ENCODE measurements around the gene AP5Z1. TPM values are rescaled to one million over a fixed set of nuclear protein-coding genes. Genes with fewer than 3 reads are reported as not detected.

Gene AP5Z1
- total RNA-seq, 2 experiments from 2014 or later, result 15.3 to 18.1 TPM

DNA sequence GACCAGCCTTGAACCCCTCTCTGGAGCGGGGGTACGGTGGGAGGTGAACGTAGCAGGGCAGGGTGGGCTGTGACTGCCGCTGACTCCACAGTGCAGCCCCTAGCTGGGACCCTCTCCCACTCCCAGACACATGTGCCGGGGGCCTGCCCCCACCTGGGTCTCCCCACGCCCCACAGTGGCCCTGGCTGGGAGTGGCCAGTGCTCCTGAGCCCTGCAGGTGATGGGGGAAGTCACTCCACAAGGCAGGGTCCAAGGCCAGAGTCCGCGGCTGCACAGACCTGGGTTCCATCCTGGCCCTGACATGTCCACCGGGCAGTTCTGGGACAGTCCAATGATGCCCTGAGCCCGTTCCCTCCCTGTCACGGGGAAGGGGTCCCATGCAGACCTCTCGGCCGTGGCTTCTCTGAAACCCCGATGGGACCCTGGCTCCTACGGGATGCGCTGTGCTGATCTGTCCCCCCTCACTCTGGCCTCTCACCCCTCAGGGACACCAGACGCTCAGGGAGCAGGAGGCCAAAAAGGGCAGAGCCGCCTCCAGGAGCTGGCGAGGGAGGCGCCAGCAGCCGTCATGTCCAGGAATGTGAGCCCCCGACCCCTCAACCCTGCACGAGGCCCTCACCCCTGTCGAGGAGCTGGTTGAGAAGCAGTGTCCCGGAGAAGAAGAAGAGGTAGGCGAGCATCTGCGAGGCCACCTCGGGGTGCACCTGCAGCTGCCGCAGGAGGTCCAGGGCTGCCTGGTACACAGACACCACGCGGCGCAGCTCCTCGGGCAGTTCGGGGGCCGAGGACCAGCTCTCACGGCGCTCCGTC lies 40.4 kb downstream of the AP5Z1 start:
- intact Hi-C loops (cut with micrococcal nuclease), result no loop called here
- peaks cover 15% of the 10 kb centered on the region for H3K27me3 Mint-ChIP-seq (ENCODE audit: low read depth)
- H3K9me3 Mint-ChIP-seq, result no peaks in the 10 kb centered on the region
- no peak overlapping the region for H3K4me3 Mint-ChIP-seq
- H3K4me1 Mint-ChIP-seq (ENCODE audit: low read depth), result no peaks in the 10 kb centered on the region
- no peak for DNase-seq
- H3K27ac Mint-ChIP-seq, result no peak overlapping the region
- CTCF ChIA-PET, result interaction anchor here (0.6 to 1.4 kb wide), 4 partner anchors 9 to 129 kb away, joined by 3 read pairs; no protein-coding TSS in a partner anchor
- H3K36me3 Mint-ChIP-seq (ENCODE audit: low read depth), result no peaks in the 10 kb centered on the region

DNA sequence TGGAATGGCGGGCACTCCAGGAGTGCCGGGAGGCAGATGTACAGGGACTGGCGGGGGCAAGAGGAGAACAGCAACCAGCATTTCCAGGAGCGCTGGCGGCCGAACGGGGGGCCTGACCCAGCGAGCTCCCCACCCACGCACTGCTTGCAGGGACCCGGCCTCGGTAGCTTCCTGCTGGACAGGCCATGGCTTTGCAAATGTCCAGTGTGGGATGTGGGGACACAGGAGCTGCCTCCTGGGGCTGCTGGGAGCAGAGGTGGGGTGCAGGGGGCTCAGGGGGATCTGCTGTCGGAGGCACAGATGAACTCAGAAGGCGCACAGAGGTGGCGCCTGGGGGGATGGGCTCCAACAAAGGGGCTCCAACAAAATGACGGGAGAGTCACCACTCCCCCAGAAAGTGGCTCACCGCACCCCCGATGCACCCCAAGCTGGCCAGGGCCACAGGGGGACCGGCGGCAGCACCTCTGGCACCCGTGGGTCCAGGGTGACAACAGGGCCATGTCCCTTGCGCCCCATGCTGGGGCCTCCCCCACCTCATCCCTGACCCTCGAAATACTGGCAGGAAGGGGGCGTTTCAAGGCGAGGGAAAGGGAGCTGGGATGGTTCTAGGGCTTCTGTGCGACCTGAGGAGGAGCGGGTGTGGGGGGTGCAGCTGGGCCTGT lies 41.1 kb downstream of the AP5Z1 start:
- no peaks in the 10 kb centered on the region for H3K36me3 Mint-ChIP-seq (ENCODE audit: low read depth)
- CTCF ChIA-PET, result interaction anchor here (0.5 to 1.4 kb wide), 3 partner anchors 23 to 262 kb away, joined by 3 read pairs; no protein-coding TSS in a partner anchor
- no peak overlapping the region for H3K27ac Mint-ChIP-seq
- no peaks in the 10 kb centered on the region for H3K9me3 Mint-ChIP-seq
- H3K4me3 Mint-ChIP-seq, result no peak overlapping the region
- intact Hi-C loops (cut with micrococcal nuclease), result no loop called here
- no peaks in the 10 kb centered on the region for H3K4me1 Mint-ChIP-seq (ENCODE audit: low read depth)
- DNase-seq, result no peak
- H3K27me3 Mint-ChIP-seq (ENCODE audit: low read depth), result peaks cover 15% of the 10 kb centered on the region

DNA sequence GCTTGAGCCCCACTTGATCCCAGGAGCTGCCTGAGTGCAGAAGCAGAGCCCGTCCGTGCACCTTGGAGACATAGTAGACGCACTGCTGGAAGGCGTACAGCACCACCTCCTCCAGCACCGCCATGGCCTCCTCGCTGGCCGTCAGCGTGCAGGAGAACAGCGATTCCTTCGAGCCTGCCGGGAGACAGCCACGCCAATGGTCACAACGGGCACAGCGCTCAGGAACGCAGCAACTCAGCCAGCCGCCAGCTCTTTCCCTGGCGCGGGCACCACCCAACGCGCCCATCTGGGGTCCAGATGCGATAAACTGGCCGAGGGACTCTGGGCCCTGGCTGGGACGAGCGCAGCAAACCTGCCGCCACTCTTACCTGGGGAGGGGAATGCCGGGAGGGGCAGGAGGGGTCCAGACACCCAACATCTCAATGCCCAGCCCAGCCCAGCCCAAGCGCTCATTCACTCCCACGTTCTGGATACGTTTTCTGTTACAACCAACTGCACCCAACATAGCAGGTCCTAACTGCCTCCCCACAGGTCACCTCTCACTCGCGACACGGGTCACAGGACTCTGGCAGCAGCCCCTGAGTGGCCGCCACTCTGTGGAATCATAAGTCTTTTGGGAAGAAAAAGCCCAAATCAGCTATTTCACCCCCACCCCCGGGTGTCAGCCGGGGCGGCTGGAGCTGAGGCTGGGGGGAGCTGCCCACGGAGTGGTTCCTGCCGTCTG lies 41.9 kb downstream of the AP5Z1 start:
- H3K27ac Mint-ChIP-seq, result no peak overlapping the region
- intact Hi-C loops (cut with micrococcal nuclease), result no loop called here
- H3K4me1 Mint-ChIP-seq (ENCODE audit: low read depth), result no peaks in the 10 kb centered on the region
- no peaks in the 10 kb centered on the region for H3K36me3 Mint-ChIP-seq (ENCODE audit: low read depth)
- H3K27me3 Mint-ChIP-seq (ENCODE audit: low read depth), result peaks cover 15% of the 10 kb centered on the region
- no peak overlapping the region for H3K4me3 Mint-ChIP-seq
- no peak for DNase-seq
- H3K9me3 Mint-ChIP-seq, result no peaks in the 10 kb centered on the region
- CTCF ChIA-PET, result interaction anchor here (0.5 to 1.4 kb wide), 2 partner anchors 23 to 261 kb away, joined by 3 read pairs; no protein-coding TSS in a partner anchor

DNA sequence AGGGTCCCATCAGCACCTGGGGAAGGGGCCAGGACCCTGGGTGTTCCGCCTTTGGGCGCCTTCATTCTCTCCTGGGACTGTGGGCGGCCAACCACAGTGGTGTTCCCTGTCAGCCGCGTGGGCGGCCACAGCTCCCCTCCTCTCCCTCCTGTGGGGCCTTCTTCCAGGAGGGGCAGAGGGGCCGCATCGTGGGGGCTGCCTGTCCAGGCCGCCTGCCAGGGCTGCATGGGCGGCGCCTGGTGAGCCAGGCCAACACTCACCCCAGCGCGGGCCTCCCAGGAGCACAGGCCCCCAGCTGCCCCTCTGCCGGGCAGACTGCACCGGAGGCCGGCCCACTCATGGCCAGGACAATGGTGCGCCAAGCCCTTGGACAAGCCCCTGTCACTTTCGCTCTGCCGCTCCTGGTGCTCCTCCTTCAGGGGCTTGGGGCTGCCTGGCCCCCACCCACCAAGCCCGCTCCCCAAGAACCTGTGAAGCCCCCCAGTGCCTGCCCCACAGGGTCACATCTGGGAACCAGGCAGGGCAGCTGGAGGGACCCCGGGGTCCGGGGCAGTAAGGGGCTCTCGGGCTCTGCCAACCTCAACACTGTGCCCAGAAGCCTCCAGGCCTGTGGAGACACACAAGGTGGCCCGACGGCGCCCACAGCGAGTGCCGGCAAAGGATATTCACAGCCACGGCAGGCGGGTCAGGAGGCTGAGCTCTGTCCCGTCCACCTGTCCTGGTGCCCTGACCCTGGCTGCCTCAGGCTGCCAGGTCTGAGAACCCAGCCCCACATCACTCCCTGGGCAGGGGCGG lies 42.8 kb downstream of the AP5Z1 start:
- DNase-seq, result no peak
- Mint-ChIP-seq H3K4me1 (ENCODE audit: low read depth) (no peaks in the 10 kb centered on the region), H3K36me3 (ENCODE audit: low read depth) (no peaks in the 10 kb centered on the region), H3K27me3 (ENCODE audit: low read depth) (peaks cover 12% of the 10 kb centered on the region), H3K9me3 (no peaks in the 10 kb centered on the region), H3K27ac (no peak overlapping the region), H3K4me3 (no peak overlapping the region)
- CTCF ChIA-PET, result no interaction called here
- intact Hi-C loops (cut with micrococcal nuclease), result no loop called here

DNA sequence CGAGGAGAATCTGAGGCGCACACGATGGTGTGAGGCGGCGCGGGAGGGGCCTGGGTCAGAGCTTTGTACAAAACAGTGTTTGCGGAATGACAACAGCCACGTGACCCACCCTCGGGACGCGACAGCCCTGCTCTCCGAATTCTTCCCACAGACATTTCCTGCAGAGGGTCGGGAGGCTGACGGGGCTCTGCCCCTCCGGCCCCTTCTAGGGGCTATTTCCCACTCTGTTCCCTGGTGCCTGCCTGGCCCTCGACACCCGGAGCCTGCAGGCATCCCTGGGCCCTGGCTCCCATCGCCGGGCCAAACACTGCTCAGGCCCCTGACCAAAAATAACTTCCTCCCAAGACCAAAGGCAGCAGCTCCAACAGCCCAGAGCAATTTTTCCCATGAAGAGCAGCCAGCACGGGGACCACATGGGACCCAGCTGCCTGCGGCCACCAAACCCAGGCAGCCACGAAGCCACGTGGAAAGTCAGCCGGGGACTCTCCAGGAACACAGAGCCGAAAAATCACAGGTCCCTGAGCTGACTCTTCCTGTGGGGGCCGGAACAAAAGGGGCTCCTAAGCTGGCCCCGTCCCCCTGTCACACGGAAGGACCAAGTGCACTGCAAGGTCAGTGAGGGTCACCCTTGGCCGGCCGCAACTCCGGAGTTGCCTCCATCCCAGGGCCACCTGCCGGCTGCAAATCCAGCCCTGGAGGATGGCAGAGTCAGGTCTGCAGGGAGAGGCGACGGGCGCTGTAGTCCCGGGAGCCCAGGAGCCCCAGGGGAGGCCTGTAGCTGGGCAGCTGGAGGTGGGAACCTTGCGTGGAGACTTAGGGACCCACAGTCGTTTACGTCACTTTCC lies 44.4 kb downstream of the AP5Z1 start:
- Mint-ChIP-seq H3K27me3 (ENCODE audit: low read depth) (peaks cover 1% of the 10 kb centered on the region), H3K4me3 (no peak overlapping the region), H3K27ac (no peak overlapping the region), H3K36me3 (ENCODE audit: low read depth) (no peaks in the 10 kb centered on the region), H3K4me1 (ENCODE audit: low read depth) (no peaks in the 10 kb centered on the region), H3K9me3 (no peaks in the 10 kb centered on the region)
- intact Hi-C loops (cut with micrococcal nuclease), result no loop called here
- DNase-seq, result no peak
- CTCF ChIA-PET, result interaction anchor here (1.1 kb wide), 2 partner anchors 265 to 267 kb away, joined by 3 to 4 read pairs; no protein-coding TSS in a partner anchor

DNA sequence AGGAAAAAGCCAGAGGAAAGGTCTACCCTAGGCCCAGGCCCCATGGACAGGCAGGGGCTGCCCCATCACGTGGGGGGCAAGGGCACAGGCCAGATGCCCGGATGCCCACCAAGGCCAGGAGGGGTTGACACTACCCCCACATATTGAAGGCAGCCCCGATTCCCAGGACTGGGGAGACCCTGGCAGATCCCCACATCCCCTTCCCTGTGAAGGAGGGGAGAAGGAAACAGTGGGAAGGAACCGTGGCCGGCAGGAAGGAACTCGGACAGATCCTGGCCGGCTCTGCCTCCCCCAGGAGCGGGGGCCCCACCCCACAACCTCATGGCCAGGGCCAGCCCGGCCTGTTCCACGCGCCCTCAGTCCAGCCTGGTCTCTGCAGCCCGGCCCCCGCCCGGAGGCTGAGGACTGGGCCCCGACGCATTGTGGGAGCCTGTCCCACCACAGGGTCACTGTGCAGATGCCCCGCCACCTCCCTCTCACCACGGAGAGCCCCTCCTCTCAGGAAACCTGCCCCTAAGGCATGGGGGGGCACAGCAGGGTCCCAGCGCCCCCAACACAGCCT lies 45.1 kb downstream of the AP5Z1 start:
- no peaks in the 10 kb centered on the region for H3K27me3 Mint-ChIP-seq (ENCODE audit: low read depth)

DNA sequence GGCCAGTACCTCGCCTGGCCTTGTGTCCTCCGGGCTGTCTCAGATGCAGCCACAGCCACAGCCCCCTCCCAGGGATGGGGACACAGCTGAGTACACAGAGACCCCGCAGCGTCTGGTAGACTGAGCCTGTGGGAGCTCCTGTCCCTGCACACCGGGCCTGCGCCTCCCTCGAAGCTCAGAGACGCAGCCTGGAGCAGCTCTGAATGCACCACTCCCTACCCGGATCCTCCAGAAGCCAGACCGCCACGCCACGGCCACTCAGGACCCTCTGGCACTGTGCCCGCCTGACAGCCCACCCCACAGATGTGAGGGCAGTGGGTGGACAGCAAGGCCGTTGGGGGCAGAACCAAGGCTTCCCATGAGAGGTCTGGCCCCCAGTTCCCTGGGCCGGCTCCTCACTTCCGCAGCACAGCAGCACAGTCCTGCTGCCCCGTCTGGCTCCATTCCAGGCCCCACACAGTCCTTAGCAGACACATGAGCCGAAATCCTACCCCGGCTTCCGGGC lies 45.6 kb downstream of the AP5Z1 start:
- no peaks in the 10 kb centered on the region for H3K27me3 Mint-ChIP-seq (ENCODE audit: low read depth)
- H3K4me3 Mint-ChIP-seq, result no peak overlapping the region
- H3K36me3 Mint-ChIP-seq (ENCODE audit: low read depth), result no peaks in the 10 kb centered on the region
- H3K9me3 Mint-ChIP-seq, result no peaks in the 10 kb centered on the region
- H3K4me1 Mint-ChIP-seq (ENCODE audit: low read depth), result no peaks in the 10 kb centered on the region
- intact Hi-C loops (cut with micrococcal nuclease), result no loop called here
- CTCF ChIA-PET, result no interaction called here
- no peak overlapping the region for H3K27ac Mint-ChIP-seq
- DNase-seq, result no peak

More for the DNA sequence above, 45.1 kb downstream of the AP5Z1 start:
- Mint-ChIP-seq H3K27ac (no peak overlapping the region), H3K9me3 (no peaks in the 10 kb centered on the region), H3K4me3 (no peak overlapping the region), H3K4me1 (ENCODE audit: low read depth) (no peaks in the 10 kb centered on the region), H3K36me3 (ENCODE audit: low read depth) (no peaks in the 10 kb centered on the region)
- intact Hi-C loops (cut with micrococcal nuclease), result no loop called here
- no peak for DNase-seq
- CTCF ChIA-PET, result no interaction called here

DNA sequence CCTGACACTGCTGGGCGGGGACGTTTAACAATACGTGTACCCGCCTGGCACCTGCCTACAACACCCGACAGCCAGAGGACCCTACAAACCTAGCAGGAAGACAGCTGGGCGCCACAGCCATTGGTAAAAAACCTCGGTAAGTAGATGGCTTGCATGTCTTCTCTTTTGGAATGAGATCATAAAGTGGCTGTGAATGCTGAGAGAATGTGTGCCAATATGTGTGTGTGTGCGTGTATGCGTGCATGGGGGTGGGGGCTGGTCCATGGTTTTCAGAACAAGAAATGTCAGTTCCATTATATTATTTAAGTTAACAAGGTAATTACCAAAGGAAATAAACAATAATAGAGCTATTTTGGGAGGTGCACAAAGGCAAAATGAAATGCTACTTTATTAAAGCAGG lies 47.3 kb downstream of the AP5Z1 start:
- intact Hi-C loops (cut with micrococcal nuclease), result no loop called here
- CTCF ChIA-PET, result no interaction called here
- Mint-ChIP-seq H3K27ac (no peak overlapping the region), H3K4me1 (ENCODE audit: low read depth) (no peaks in the 10 kb centered on the region), H3K9me3 (no peaks in the 10 kb centered on the region), H3K27me3 (ENCODE audit: low read depth) (no peaks in the 10 kb centered on the region), H3K36me3 (ENCODE audit: low read depth) (no peaks in the 10 kb centered on the region), H3K4me3 (no peak overlapping the region)
- DNase-seq, result no peak

DNA sequence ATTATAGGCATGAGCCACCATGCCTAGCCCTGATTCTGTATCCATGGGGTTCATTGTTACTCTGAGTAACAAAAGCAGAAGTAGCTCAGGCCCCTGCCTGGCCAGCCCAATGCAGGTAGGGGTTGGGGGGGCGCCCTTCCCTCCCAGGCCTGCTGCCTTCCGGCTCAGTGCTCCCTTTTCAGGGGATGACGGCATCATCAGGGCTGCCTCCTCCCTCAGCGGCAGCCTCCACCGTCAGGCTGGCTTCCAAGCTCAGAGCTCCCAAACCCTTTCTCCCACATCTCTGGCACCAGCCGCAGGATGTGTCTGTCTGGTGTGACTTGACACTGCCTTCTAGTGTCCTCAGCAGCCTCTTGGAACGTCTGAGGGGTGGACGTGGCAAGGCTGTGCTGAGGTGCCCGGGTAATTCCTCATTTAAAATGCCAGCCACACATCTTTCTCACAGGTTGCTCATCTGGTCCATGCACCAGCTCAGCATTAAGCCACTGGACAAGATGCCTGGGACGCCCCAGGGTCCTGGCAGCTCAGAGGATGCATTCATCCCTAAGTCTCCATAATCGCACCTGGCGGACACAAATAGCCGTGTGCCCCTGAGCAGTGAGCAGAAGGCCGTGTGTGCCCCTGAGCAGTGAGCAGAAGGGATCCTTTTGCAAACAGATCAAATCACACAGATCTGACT lies 48.2 kb downstream of the AP5Z1 start:
- no peaks in the 10 kb centered on the region for H3K27me3 Mint-ChIP-seq (ENCODE audit: low read depth)
- H3K4me3 Mint-ChIP-seq, result no peak overlapping the region
- no peaks in the 10 kb centered on the region for H3K4me1 Mint-ChIP-seq (ENCODE audit: low read depth)
- DNase-seq, result no peak
- H3K36me3 Mint-ChIP-seq (ENCODE audit: low read depth), result no peaks in the 10 kb centered on the region
- intact Hi-C loops (cut with micrococcal nuclease), result no loop called here
- H3K9me3 Mint-ChIP-seq, result no peaks in the 10 kb centered on the region
- CTCF ChIA-PET, result no interaction called here
- no peak overlapping the region for H3K27ac Mint-ChIP-seq

DNA sequence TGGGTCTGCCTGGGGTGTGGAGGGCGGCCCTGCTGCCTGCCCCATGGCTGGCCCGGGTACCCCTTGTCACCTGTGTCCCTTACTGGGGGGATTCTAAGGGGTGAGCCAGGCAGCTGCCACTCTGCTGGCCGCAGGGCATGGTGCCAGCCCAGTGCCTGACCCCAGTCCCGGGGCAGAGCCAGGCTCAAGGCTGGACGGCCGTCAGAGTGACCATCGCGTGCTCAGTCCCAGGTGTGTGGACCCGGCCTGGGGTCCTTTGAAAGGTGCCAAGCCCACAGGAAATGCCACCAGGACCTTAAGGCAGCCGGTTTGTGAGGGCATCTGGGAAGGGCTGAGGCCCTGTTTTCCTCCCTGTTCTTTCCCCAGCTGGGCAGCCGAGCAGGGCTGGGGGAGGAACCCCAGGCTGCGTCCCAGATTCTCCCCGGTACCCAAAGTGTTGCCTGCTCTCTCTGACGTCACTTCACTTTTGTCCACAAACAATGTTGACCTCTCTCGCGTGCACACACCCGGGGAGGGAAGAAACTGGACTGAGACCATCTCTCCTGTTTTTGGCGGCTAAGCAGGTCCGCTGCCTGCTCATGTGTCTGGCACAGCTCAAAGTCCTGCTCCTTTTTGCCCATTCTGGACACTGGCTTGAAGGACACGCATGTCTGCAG lies 48.8 kb downstream of the AP5Z1 start:
- Mint-ChIP-seq H3K4me3 (no peak overlapping the region), H3K9me3 (no peaks in the 10 kb centered on the region), H3K27me3 (ENCODE audit: low read depth) (no peaks in the 10 kb centered on the region), H3K27ac (no peak overlapping the region), H3K4me1 (ENCODE audit: low read depth) (no peaks in the 10 kb centered on the region), H3K36me3 (ENCODE audit: low read depth) (no peaks in the 10 kb centered on the region)
- intact Hi-C loops (cut with micrococcal nuclease), result no loop called here
- CTCF ChIA-PET, result interaction anchor here (1.0 kb wide), 1 partner anchor 9 kb away, joined by 3 read pairs; no protein-coding TSS in a partner anchor
- DNase-seq, result no peak

Measured in activated naive CD4-positive, alpha-beta T cell treated with anti-CD3 and anti-CD28 coated beads for 36 hours (primary cell).